Measurements from ENCODE around the gene TMEM101. TPM values are rescaled to one million over a fixed set of nuclear protein-coding genes. Genes with fewer than 3 reads are reported as not detected.

TMEM101 gene
- total RNA-seq, 2 experiments from 2014 or later = 27.6 to 28.2 TPM

DNA sequence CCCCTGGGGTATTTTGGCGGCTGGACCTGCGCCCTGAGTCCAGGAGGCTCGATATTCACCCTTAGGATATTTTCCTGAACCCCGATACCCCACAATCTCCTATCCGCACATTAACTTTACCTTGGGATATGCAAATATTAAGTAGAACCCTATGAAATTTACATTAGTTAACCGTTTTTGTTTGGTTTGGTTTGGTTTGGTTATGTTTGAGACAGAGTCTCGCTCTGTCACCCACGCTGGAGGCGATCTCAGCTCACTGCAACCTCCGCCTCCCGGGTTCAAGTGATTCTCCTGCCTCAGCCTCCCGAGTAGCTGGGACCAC lies 19.7 kb downstream of the TMEM101 start:
- Mint-ChIP-seq H3K4me1 (ENCODE audit: low read depth) (no peaks in the 10 kb centered on the region), H3K36me3 (no peaks in the 10 kb centered on the region), H3K4me3 (no peak overlapping the region), H3K27me3 (peaks cover 12% of the 10 kb centered on the region), H3K27ac (no peak overlapping the region), H3K9me3 (no peaks in the 10 kb centered on the region)
- ChIA-PET POLR2A (no interaction called here), CTCF (interaction anchor here (0.6 to 8.4 kb wide), 11 partner anchors 9 to 545 kb away, joined by 3 to 90 read pairs (median 4); partner anchors contain the start of genes HDAC5 and PPY)
- no peak for DNase-seq
- intact Hi-C loops (cut with micrococcal nuclease) = loop anchor here (1.0 to 2.0 kb wide), 3 partner anchors 51 to 117 kb away; no protein-coding TSS in a partner anchor

DNA sequence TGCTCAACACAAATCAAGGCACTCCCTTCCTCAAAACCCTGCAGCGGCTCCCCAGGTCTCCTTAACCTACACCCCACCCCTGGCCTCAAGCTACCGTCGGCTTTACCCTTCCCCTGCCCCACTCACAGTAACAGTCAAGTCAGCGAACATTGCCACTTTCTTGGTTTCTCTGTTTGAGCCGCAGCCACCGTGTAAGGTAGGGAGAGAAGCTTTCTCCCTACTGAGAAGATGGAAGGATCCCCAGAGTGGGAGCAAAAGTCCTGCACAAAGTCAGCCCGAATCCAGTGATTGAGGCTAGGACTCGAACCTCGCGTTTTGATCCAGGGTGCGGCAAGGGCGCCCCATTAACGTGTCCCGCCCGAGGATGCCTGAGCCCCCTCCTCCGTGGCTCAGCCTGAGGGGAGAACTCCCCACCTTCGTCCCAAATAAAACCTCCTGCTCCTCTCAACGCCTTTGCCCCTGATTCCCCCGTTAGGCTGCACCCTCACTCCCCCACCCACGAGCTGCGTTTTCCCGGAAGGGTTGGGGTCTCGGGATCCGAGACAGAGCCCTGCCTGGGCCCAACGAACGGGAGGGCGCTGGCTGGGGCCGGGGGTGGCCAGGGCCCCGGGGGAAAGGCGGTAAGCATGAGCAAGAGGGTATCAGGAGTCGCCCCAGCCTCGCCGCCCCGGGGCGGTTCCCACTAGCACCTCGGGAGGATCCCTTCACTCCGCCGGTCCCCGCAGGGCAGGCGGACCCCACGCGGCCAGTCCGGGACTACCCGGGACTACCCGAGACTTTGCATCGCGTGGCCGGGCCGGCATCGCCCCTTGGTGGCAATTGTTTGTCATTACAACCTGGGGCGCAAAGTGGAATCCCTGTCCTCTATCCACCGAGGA lies 20.3 kb downstream of the TMEM101 start:
- peaks cover 12% of the 10 kb centered on the region for H3K27me3 Mint-ChIP-seq
- ChIA-PET CTCF (interaction anchor here (0.6 to 8.4 kb wide), 10 partner anchors 8 to 116 kb away, joined by 3 to 90 read pairs (median 4); partner anchors contain the start of genes NAGS and PPY), POLR2A (no interaction called here)
- H3K9me3 Mint-ChIP-seq = no peaks in the 10 kb centered on the region
- no peak overlapping the region for H3K27ac Mint-ChIP-seq
- peak; percentile 79 for DNase-seq
- H3K4me3 Mint-ChIP-seq = no peak overlapping the region
- H3K36me3 Mint-ChIP-seq = no peaks in the 10 kb centered on the region
- H3K4me1 Mint-ChIP-seq (ENCODE audit: low read depth) = no peaks in the 10 kb centered on the region
- intact Hi-C loops (cut with micrococcal nuclease) = loop anchor here (1.0 to 2.0 kb wide), 3 partner anchors 50 to 116 kb away; no protein-coding TSS in a partner anchor

DNA sequence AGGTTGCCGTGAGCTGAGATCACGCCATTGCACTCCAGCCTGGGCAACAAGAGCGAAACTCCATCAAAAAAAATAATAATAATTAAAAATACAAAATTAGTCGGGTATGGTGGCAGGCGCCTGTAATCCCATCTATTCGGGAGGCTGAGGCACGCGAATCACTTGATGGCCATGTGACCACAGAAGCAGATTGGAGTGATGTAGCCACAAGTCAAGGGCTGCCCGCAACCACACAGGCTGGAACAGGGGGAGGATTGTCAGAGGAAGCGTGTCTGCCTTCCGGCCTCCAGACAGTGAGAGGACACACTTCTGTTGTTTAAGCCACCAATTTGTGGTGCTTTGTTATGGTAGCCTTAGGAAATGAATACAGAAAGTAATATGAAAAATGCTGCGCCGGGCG lies 22.1 kb downstream of the TMEM101 start:
- intact Hi-C loops (cut with micrococcal nuclease) = no loop called here
- no peaks in the 10 kb centered on the region for H3K9me3 Mint-ChIP-seq
- H3K4me1 Mint-ChIP-seq (ENCODE audit: low read depth) = no peaks in the 10 kb centered on the region
- ChIA-PET CTCF (interaction anchor here (6.8 to 8.4 kb wide), 2 partner anchors 49 to 114 kb away, joined by 47 to 90 read pairs; partner anchors contain the start of gene PPY), POLR2A (no interaction called here)
- peaks cover 14% of the 10 kb centered on the region for H3K27me3 Mint-ChIP-seq
- no peaks in the 10 kb centered on the region for H3K36me3 Mint-ChIP-seq
- no peak overlapping the region for H3K27ac Mint-ChIP-seq
- no peak for DNase-seq
- H3K4me3 Mint-ChIP-seq = no peak overlapping the region

DNA sequence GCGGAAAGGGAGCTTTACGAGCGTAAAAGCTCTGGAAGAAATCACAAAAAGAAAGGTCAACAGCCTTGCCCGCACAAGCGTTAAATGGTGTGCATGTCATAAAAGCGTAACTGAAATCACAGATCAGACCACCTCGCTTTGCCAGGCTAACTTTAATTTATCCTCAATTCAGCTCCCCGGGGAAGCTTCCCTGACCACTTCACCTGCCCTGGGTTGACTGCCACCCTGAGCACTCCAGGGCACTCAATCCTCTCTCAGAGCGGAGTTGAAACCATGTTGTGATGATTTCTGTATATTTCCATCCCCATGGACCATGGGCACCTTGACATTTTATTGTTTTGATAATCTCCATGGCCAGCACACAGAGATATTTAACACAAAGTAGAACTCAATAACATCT lies 26.5 kb downstream of the TMEM101 start:
- no peaks in the 10 kb centered on the region for H3K36me3 Mint-ChIP-seq
- CTCF ChIA-PET = interaction anchor here (0.6 kb wide), 1 partner anchor 99 kb away, joined by 3 read pairs; no protein-coding TSS in a partner anchor
- POLR2A ChIA-PET = no interaction called here

DNA sequence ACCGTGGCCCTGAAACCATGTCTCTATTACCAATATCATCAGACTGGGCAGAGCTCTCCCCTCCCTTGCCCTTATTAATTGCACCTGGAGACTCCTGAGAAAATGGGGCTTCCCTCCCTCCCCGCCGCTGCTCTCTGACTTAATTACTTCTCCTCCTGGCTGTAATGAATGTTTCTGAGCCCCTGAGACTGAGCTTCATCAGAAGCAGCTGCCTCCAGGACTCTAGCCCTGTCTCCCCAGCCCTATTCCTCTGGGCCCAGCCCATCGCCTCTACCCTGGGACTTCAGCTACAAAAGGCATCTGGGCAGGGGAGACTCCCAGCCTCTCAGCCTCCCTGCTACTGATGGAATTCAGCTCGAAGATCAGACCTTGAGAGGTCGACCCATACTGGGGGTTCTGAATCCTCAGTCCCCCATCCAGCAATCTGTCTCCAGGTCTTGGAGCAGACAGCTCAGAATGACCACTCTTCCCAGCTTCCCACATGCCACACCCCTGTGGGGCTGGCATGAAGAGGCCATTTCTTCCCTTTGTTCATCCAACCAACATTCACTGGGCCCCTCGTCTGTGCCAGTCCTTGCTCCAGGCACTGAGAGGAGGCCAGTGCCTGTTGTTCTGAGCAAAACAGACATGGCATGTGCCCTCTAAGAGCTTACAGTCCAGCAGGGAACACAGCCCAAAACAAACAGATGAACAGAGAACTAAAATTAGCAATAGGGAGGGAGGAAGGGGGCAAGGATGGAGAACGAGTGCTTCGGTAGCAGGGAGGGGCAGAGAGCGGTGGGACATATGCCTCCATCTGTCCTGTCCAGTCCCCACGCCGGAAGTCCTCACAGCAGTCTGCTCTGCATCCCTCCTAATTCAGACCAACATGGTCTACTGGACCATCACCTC lies 27.4 kb downstream of the TMEM101 start:
- no peak overlapping the region for H3K4me3 Mint-ChIP-seq
- DNase-seq = no peak
- H3K36me3 Mint-ChIP-seq = no peaks in the 10 kb centered on the region
- no peaks in the 10 kb centered on the region for H3K9me3 Mint-ChIP-seq
- ChIA-PET POLR2A (no interaction called here), CTCF (interaction anchor here (0.6 to 1.2 kb wide), 4 partner anchors 8 to 100 kb away, joined by 3 to 6 read pairs (median 3); no protein-coding TSS in a partner anchor)
- intact Hi-C loops (cut with micrococcal nuclease) = no loop called here
- no peak overlapping the region for H3K27ac Mint-ChIP-seq
- peaks cover 20% of the 10 kb centered on the region for H3K27me3 Mint-ChIP-seq
- no peaks in the 10 kb centered on the region for H3K4me1 Mint-ChIP-seq (ENCODE audit: low read depth)

More for the DNA sequence above, 26.5 kb downstream of the TMEM101 start:
- Mint-ChIP-seq H3K27ac (no peak overlapping the region), H3K27me3 (peaks cover 11% of the 10 kb centered on the region), H3K4me1 (ENCODE audit: low read depth) (no peaks in the 10 kb centered on the region), H3K9me3 (no peaks in the 10 kb centered on the region), H3K4me3 (no peak overlapping the region)
- intact Hi-C loops (cut with micrococcal nuclease) = no loop called here
- DNase-seq = no peak

DNA sequence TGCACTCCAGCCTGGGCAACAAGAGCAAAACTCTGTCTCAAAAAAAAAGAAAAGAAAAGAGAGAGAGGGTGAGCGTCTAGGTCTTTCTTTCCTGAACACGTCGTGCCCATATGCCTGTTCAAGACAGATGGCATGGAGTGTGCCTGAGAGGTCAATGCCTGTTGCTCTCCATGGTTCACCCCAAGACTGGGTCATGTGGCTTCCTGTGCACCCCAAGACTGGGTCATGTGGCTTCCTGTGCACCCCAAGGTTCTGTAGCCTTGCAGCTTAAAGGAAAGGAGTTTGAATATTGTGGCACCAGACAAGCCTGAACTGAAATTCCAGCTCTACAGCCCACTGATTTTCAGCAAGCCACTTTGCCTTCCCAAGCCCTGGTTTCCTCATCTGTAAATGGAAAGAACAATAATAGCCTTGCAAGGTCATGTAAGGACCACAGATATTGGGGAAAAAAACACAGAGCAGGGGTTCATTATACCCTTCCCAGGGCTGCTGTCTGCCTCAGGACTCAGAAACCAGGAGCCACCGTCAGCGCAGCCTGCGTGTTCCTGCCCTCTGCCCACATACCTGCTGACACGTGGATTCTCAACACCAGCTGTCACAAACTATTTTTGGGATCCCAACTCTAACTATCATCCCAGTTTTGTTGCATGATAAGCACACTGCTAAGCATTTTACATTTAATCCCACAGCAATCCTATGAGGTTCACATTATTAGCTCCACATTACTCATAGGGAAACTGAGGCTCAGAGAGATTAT lies 28.4 kb downstream of the TMEM101 start:
- H3K36me3 Mint-ChIP-seq = no peaks in the 10 kb centered on the region
- H3K27me3 Mint-ChIP-seq = peaks cover 25% of the 10 kb centered on the region
- H3K4me3 Mint-ChIP-seq = no peak overlapping the region
- no peaks in the 10 kb centered on the region for H3K9me3 Mint-ChIP-seq
- no peak for DNase-seq
- intact Hi-C loops (cut with micrococcal nuclease) = no loop called here
- POLR2A ChIA-PET = interaction anchor here (0.5 kb wide), 1 partner anchor 329 kb away, joined by 3 read pairs; no protein-coding TSS in a partner anchor
- no peaks in the 10 kb centered on the region for H3K4me1 Mint-ChIP-seq (ENCODE audit: low read depth)
- H3K27ac Mint-ChIP-seq = no peak overlapping the region
- CTCF ChIA-PET = interaction anchor here (0.6 to 1.2 kb wide), 2 partner anchors 8 to 41 kb away, joined by 3 to 6 read pairs; no protein-coding TSS in a partner anchor

DNA sequence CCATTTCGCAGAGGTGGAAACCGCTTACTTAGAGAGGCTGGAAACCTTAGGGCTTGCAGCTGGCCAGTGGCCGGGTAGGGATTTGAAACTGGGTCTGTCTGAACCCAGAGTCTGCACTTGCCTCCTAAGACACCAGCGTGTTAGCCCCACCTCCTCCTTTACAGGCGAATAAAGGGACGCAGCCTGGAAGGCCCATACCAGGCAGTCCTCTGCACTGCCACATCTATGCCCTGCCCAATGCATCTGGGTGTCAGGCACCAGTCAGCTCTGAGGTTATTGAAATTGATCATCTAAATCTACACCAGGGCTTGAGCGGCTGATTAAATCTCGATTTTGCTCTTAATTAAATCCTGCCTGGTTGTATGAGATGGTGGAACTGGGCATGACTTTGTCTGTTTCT lies 30.2 kb downstream of the TMEM101 start:
- intact Hi-C loops (cut with micrococcal nuclease) = no loop called here
- Mint-ChIP-seq H3K27ac (no peak overlapping the region), H3K9me3 (no peaks in the 10 kb centered on the region), H3K4me3 (no peak overlapping the region), H3K4me1 (ENCODE audit: low read depth) (no peaks in the 10 kb centered on the region), H3K27me3 (peaks cover 29% of the 10 kb centered on the region), H3K36me3 (no peaks in the 10 kb centered on the region)
- ChIA-PET CTCF (interaction anchor here (1.0 to 2.5 kb wide), 3 partner anchors 9 to 138 kb away, joined by 3 to 5 read pairs (median 3); partner anchors contain the start of gene CD300LG), POLR2A (no interaction called here)
- DNase-seq = no peak

DNA sequence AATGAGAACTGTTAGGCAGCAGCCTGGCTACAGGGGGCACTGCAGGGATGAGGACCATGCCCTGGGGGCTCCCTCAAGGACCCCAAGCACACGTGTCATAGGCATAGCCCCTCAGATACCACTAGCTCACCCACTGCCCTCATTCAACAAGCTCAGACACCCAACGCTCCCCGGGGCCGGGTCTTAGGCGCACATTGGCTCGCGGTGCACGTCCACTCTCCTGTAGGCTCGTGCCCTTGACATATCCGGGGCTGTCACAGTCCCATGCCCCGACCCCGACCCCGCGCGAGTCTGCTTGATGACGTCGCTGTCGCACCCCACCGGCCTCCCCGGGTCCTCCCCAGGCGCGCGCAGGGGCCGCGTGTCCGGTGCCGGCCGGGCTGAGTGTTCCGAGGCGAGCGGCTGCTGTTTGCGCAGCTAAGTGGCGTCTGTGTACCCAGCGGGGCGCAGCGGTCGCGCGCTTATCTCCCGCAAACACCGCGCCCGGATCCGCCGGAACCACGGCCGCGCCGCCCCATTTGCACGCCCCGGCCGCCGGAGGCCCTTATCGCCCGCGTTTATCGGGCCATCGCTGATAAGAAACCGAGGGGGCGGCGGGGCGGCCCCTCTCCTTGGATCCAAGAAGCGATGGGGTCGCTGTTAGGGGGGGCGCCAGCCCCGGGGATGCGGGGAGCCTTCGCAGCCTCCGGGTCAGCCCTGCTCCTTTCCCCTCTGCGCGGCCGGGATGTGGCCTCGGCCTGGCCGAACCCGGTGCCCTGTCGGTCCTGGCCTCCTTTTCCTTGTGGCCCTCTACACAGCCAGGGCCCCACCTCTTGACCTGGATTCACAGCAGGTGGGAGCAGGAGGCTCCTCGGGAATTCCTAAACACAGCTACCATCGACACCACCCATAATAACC lies 31.0 kb downstream of the TMEM101 start:
- DNase-seq = no peak
- ChIA-PET CTCF (interaction anchor here (1.0 to 2.5 kb wide), 5 partner anchors 10 to 137 kb away, joined by 3 to 9 read pairs (median 3); partner anchors contain the start of gene CD300LG), POLR2A (interaction anchor here (0.9 kb wide), 1 partner anchor 12 kb away, joined by 3 read pairs; no protein-coding TSS in a partner anchor)
- no peaks in the 10 kb centered on the region for H3K9me3 Mint-ChIP-seq
- no peak overlapping the region for H3K27ac Mint-ChIP-seq
- no peak overlapping the region for H3K4me3 Mint-ChIP-seq
- intact Hi-C loops (cut with micrococcal nuclease) = no loop called here
- no peaks in the 10 kb centered on the region for H3K4me1 Mint-ChIP-seq (ENCODE audit: low read depth)
- no peaks in the 10 kb centered on the region for H3K36me3 Mint-ChIP-seq
- peaks cover 29% of the 10 kb centered on the region for H3K27me3 Mint-ChIP-seq

DNA sequence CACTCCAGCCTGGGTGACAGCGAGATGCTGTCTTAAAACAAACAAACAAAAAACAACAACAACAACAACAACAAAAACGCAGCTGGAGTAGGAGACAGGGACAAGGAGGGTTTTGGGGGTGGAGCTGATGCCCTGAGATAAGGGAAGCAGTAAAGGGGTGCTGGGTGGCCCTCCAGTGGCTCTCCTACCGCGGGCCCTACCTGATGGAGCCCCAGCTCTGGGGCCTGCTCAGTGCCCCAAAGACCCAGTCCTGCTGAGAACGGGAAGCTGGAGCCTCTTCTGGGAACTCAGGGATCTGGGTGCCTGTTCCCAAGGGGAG lies 31.6 kb downstream of the TMEM101 start:
- no peak overlapping the region for H3K4me3 Mint-ChIP-seq
- intact Hi-C loops (cut with micrococcal nuclease) = no loop called here
- no peak overlapping the region for H3K27ac Mint-ChIP-seq
- CTCF ChIA-PET = interaction anchor here (1.1 to 2.5 kb wide), 3 partner anchors 39 to 137 kb away, joined by 3 to 9 read pairs (median 5); partner anchors contain the start of gene CD300LG
- no peaks in the 10 kb centered on the region for H3K9me3 Mint-ChIP-seq
- peaks cover 32% of the 10 kb centered on the region for H3K27me3 Mint-ChIP-seq
- DNase-seq = no peak
- no peaks in the 10 kb centered on the region for H3K36me3 Mint-ChIP-seq
- no peaks in the 10 kb centered on the region for H3K4me1 Mint-ChIP-seq (ENCODE audit: low read depth)
- POLR2A ChIA-PET = interaction anchor here (0.9 kb wide), 1 partner anchor 11 kb away, joined by 3 read pairs; no protein-coding TSS in a partner anchor

DNA sequence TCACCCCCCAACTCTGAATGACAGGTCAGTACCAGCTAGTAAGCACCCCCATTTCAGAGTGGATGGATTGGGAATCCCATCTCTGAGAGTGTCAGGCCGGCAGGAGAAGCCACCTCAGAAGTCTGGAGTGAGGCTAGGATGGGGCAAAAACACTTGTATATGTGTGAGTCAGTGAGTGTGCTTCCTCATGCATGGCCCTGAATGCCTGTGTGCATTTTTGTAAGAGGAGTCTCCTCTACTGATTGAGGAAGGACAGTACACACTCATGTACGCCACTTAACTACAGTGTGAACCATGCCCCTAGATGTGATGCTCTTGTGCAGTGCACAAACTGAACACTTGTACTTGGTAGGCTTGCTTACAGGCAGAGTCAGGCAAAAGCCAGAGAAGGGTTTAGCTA lies 32.6 kb downstream of the TMEM101 start:
- Mint-ChIP-seq H3K27me3 (peaks cover 29% of the 10 kb centered on the region), H3K9me3 (no peaks in the 10 kb centered on the region), H3K4me1 (ENCODE audit: low read depth) (no peaks in the 10 kb centered on the region), H3K27ac (no peak overlapping the region), H3K36me3 (no peaks in the 10 kb centered on the region), H3K4me3 (no peak overlapping the region)
- intact Hi-C loops (cut with micrococcal nuclease) = no loop called here
- DNase-seq = no peak
- ChIA-PET CTCF (interaction anchor here (1.1 to 1.8 kb wide), 2 partner anchors 38 to 104 kb away, joined by 3 to 9 read pairs; no protein-coding TSS in a partner anchor), POLR2A (no interaction called here)
